B cell (primary cell): Measurements from ENCODE around the gene TRIM17. TPM values are rescaled to one million over a fixed set of nuclear protein-coding genes. Genes with fewer than 3 reads are reported as not detected.

ENCODE experiments used
- ATAC-seq: fragments of 200-7000 bp; cut with Tn5 transposase; one replicate; pipeline ENCODE4 v1.10.0; 2021; ENCODE audit warnings: low read depth, mild to moderate bottlenecking, moderate number of reproducible peaks, moderate library complexity
- CTCF ChIA-PET: fragments of 350-600 bp; sonication (Branson Sonifier 250); formaldehyde crosslinking; loops from one replicate; lab custom pipeline; 2021; ENCODE audit warnings: antibody characterized with exemption, inconsistent platforms; lab: Charles Lee
- POLR2A ChIA-PET: fragments of 350-600 bp; sonication (Branson Sonifier 250); formaldehyde crosslinking; loops from one replicate; lab custom pipeline; 2021; ENCODE audit warnings: antibody characterized with exemption; lab: Charles Lee
- DNase-seq: peaks from one replicate; pipeline ENCODE4 v3.0.0; 2013
- H2AFZ ChIP-seq: 2 replicates; pipeline ENCODE4 v1.6.1; 2012; ENCODE audit warnings: mild to moderate bottlenecking, low read depth, low read length; ENCODE audit not compliant: insufficient read depth, poor library complexity, severe bottlenecking
- H3K27ac ChIP-seq, 2 donors: 1 replicate in 1 of 2; 2 replicates in 1 of 2; pipeline ENCODE4 v1.5.1; 2012 to 2013; ENCODE audit warnings: low read length in 2 of 2, mild to moderate bottlenecking in 2 of 2, moderate library complexity in 1 of 2
- H3K27me3 ChIP-seq, 4 experiments: fragments of 200-600 bp in 1 of 4; sonication (generic) in 1 of 4; replicated peaks in 1 of 4; 1 replicate in 2 of 4; 2 replicates in 2 of 4; pipeline versions ENCODE4 v1.6.1 to v1.7.0; 2013 to 2016; ENCODE audit warnings: low read length in 3 of 4, mild to moderate bottlenecking in 2 of 4, mixed read lengths in 1 of 4, moderate library complexity in 1 of 4; ENCODE audit not compliant: insufficient read depth in 4 of 4, control insufficient read depth in 3 of 4; ENCODE audit errors: control extremely low read depth in 1 of 4
- H3K36me3 ChIP-seq, 2 experiments: replicated peaks in 1 of 2; 1 replicate in 1 of 2; 2 replicates in 1 of 2; pipeline versions ENCODE4 v1.6.1 to v1.7.1; 2013; ENCODE audit warnings: low read length in 1 of 2; ENCODE audit not compliant: insufficient read depth in 2 of 2, control insufficient read depth in 1 of 2; ENCODE audit errors: control extremely low read depth in 1 of 2, extremely low read depth in 1 of 2
- H3K4me1 ChIP-seq, 2 donors: fragments of 200-600 bp in 1 of 2; sonication (generic) in 1 of 2; 1 replicate in 1 of 2; 2 replicates in 1 of 2; pipeline versions ENCODE4 v1.5.1 to v1.6.1; 2013 to 2017; ENCODE audit warnings: low read length in 2 of 2; ENCODE audit not compliant: control insufficient read depth in 2 of 2, insufficient read depth in 2 of 2
- H3K4me2 ChIP-seq: replicated peaks from 2 replicates; pipeline ENCODE3; 2012; ENCODE audit warnings: mild to moderate bottlenecking, low read depth, low read length; ENCODE audit not compliant: poor library complexity, severe bottlenecking
- H3K4me3 ChIP-seq, 5 experiments: fragments of 200-600 bp in 1 of 5; sonication (generic) in 1 of 5; 1 replicate in 3 of 5; 2 replicates in 2 of 5; pipeline versions ENCODE4 v1.5.1 to v1.7.0; 2011 to 2016; ENCODE audit warnings: low read length in 4 of 5, mild to moderate bottlenecking in 4 of 5, low read depth in 2 of 5, control low read depth in 1 of 5, moderate library complexity in 1 of 5; ENCODE audit not compliant: insufficient read depth in 1 of 5; ENCODE audit errors: control extremely low read depth in 1 of 5, extremely low read depth in 1 of 5
- H3K79me2 ChIP-seq: fragments of 200-600 bp; sonication (generic); one replicate; pipeline ENCODE4 v1.6.0; 2016; ENCODE audit warnings: low read length; ENCODE audit not compliant: control insufficient read depth, insufficient read depth
- H3K9ac ChIP-seq: fragments of 200-600 bp; sonication (generic); 2 replicates; pipeline ENCODE4 v1.6.1; 2017; ENCODE audit warnings: mild to moderate bottlenecking, low read length, moderate library complexity
- H3K9me3 ChIP-seq, 3 donors: one replicate each; pipeline versions ENCODE4 v1.6.1 to v1.7.1; 2013; ENCODE audit warnings: low read length in 2 of 3; ENCODE audit not compliant: control insufficient read depth in 2 of 3, insufficient read depth in 1 of 3; ENCODE audit errors: control extremely low read depth in 1 of 3
- H4K20me1 ChIP-seq: 2 replicates; pipeline ENCODE4 v1.6.0; 2012; ENCODE audit warnings: mild to moderate bottlenecking, low read length; ENCODE audit not compliant: insufficient read depth, control insufficient read depth, poor library complexity, severe bottlenecking
- H3K27ac Mint-ChIP-seq: one replicate; pipeline ENCODE4 v1.8.0; 2021; ENCODE audit warnings: mixed read lengths
- H3K27me3 Mint-ChIP-seq: one replicate; pipeline ENCODE4 v1.8.0; 2021; ENCODE audit warnings: mixed read lengths
- H3K4me1 Mint-ChIP-seq: one replicate; pipeline ENCODE4 v1.8.0; 2021; ENCODE audit warnings: mixed read lengths
- H3K4me3 Mint-ChIP-seq: one replicate; pipeline ENCODE4 v1.8.0; 2021; ENCODE audit warnings: mixed read lengths
- H3K9me3 Mint-ChIP-seq: one replicate; pipeline ENCODE4 v1.8.0; 2022; ENCODE audit warnings: mixed read lengths; ENCODE audit not compliant: insufficient read depth
- CTCF ChIP-seq: fragments of 200-600 bp; IDR thresholded peaks from one replicate; pipeline ENCODE4 v1.8.0; 2022; ENCODE audit warnings: antibody characterized with exemption, mild to moderate bottlenecking
- EZH2 ChIP-seq: IDR thresholded peaks from 2 replicates; pipeline ENCODE4 v1.6.1; 2012; ENCODE audit warnings: borderline replicate concordance, low read depth, mild to moderate bottlenecking, moderate library complexity, low read length; ENCODE audit not compliant: insufficient read depth, poor library complexity, severe bottlenecking
- WGBS: methylation state at CpG from one replicate; pipeline ENCODE4 v1.1.5; 2013; ENCODE audit warnings: missing lambda C conversion rate; ENCODE audit not compliant: insufficient coverage; 5-methylcytosine and 5-hydroxymethylcytosine counted together
- intact Hi-C: fragments of 100-400 bp; cut with micrococcal nuclease; formaldehyde crosslinking; loops from one replicate; pipeline ENCODE4 v1.10.0; 2022
- polyA plus RNA-seq: library from polyadenylated mRNA; depleted of rRNA; stranded (reverse); fragments of >200 nt; gene quantifications from 2 replicates; pipeline ENCODE4 v1.2.3, GENCODE V29; 2012
- total RNA-seq, 2 donors: library from RNA; stranded (reverse); fragments of 120-200 nt in 1 of 2; gene quantifications; 1 replicate in 1 of 2; 2 replicates in 1 of 2; pipeline versions ENCODE4 v1.2.3 to v1.2.4, GENCODE V29; 2013 to 2022

Gene TRIM17
- total and polyA plus RNA-seq, 2 donors (not counting 1 experiment from before 2014, with no cell fraction given) = not detected

- CTCF ChIA-PET = no interaction called here
- Histone ChIP-seq H3K9ac (no peak overlapping the region), H2AFZ (no peak overlapping the region), H3K4me2 (no peak overlapping the region), H4K20me1 (no peaks in the 10 kb centered on the region), H3K9me3 (no peaks in the 10 kb centered on the region), H3K27me3 (no peaks in the 10 kb centered on the region), H3K27ac (no peak overlapping the region), H3K4me1 (no peaks in the 10 kb centered on the region), H3K79me2 (no peaks in the 10 kb centered on the region), H3K4me3 (no peak overlapping the region), H3K36me3 (no peaks in the 10 kb centered on the region)
- H3K27ac Mint-ChIP-seq = no peak overlapping the region
- H3K4me3 Mint-ChIP-seq = no peak overlapping the region
- 91% methylated on average over 18 of the region's 19 CpGs for WGBS
- intact Hi-C loops = no loop called here
- no peak for ATAC-seq
- no peaks in the 10 kb centered on the region for H3K4me1 Mint-ChIP-seq
- no peaks in the 10 kb centered on the region for H3K27me3 Mint-ChIP-seq
- no peaks in the 10 kb centered on the region for H3K9me3 Mint-ChIP-seq
- no peak for DNase-seq
- TF ChIP-seq CTCF (no peak), EZH2 (no peak)
- POLR2A ChIA-PET = no interaction called here
These were observed 57.7 kb downstream of the TRIM17 start for GRCh38 chr1:228358764-228359612.

DNA sequence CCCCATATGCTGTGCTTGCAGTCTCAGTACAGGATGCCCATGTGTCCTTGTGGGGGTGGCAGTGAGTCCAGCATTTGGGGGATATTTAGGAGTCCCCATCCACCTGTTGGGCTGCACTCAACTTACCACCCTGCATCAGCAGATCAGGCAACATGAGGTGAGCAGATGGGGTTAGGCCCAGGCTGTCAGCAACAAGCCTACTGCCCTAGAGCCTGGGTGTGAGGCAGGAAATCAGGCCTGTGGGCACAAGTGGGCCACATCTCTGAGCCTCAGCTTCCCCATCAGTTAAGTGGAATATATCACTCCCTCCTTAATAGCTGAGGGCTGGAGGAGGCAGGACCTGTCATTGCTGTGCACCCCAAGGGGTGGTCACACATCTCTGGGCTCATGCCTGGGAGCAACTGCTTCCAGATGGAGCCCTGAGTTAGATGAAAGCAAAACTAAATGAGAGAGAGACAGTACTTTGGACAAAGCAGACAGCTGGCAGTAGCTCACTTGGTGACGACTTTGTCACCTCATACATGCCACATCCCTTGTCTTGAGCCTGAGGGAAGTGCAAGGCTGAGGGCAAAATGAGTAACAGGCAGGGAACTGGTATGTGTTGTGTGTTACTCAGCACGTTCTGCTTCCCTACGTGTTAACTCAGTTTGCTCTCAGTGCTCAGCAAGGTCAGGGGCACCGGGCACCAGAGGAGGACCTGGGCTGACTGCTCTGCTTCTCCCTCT is 58.5 kb downstream of the TRIM17 start:
- Mint-ChIP-seq H3K9me3 (no peaks in the 10 kb centered on the region), H3K27me3 (no peaks in the 10 kb centered on the region), H3K4me1 (no peaks in the 10 kb centered on the region), H3K4me3 (no peak overlapping the region), H3K27ac (no peak overlapping the region)
- no peaks in the 10 kb centered on the region for H3K9me3 ChIP-seq
- CTCF ChIA-PET = no interaction called here
- H3K4me2 ChIP-seq = no peak overlapping the region
- no peaks in the 10 kb centered on the region for H4K20me1 ChIP-seq
- no peaks in the 10 kb centered on the region for H3K36me3 ChIP-seq
- H3K79me2 ChIP-seq = no peaks in the 10 kb centered on the region
- 78% methylated on average over 4 of the region's 4 CpGs for WGBS
- H2AFZ ChIP-seq = no peak overlapping the region
- no peaks in the 10 kb centered on the region for H3K27me3 ChIP-seq
- intact Hi-C loops = no loop called here
- no peak for TF ChIP-seq EZH2
- TF ChIP-seq CTCF = no peak
- no peak overlapping the region for H3K9ac ChIP-seq
- no peak overlapping the region for H3K27ac ChIP-seq
- no peak overlapping the region for H3K4me3 ChIP-seq
- POLR2A ChIA-PET = no interaction called here
- no peaks in the 10 kb centered on the region for H3K4me1 ChIP-seq
- DNase-seq (no peak), ATAC-seq (no peak)
